ENCODE results near the gene DNAH6.
A peak's percentile ranks its signal among the peaks of the same experiment; 100 is the strongest.
"Not testable (repeated sequence)": the region's sequence is repeated elsewhere in the genome, so short reads cannot be mapped to it uniquely, and the experiment has no call there.

The DNAH6 gene

GRCh38 chr2:84516234-84516986, at the start of gene DNAH6:
Gene DNAH6 (plus strand): TSS chr2:84516498. CDS start chr2:84517827, 1,329 bp downstream.
- DNase-seq = peak; percentile 77

- no peak for DNase-seq
Observed at GRCh38 chr2:84467389-84467788, 48.9 kb upstream of the DNAH6 start.

- not testable (repeated sequence) for DNase-seq
Observed at GRCh38 chr2:84472423-84472822, 43.9 kb upstream of the DNAH6 start.

- no peak for DNase-seq
Observed at GRCh38 chr2:84472856-84473565, 43.3 kb upstream of the DNAH6 start.

GRCh38 chr2:84474176-84474575, 42.1 kb upstream of the DNAH6 start:
- no peak for DNase-seq

GRCh38 chr2:84477886-84478285, 38.4 kb upstream of the DNAH6 start:
- no peak for DNase-seq

GRCh38 chr2:84478867-84479266, 37.4 kb upstream of the DNAH6 start:
- no peak for DNase-seq

- DNase-seq = no peak
Observed at GRCh38 chr2:84481702-84482101, 34.6 kb upstream of the DNAH6 start.

GRCh38 chr2:84482603-84483002, 33.7 kb upstream of the DNAH6 start:
- no peak for DNase-seq

GRCh38 chr2:84483320-84483719, 33.0 kb upstream of the DNAH6 start:
- DNase-seq = no peak

- no peak for DNase-seq
Observed at GRCh38 chr2:84486441-84487115, 29.7 kb upstream of the DNAH6 start.

- DNase-seq = no peak
Observed at GRCh38 chr2:84487298-84487996, 28.9 kb upstream of the DNAH6 start.

- DNase-seq = no peak
Observed at GRCh38 chr2:84491256-84491655, 25.0 kb upstream of the DNAH6 start.

GRCh38 chr2:84491741-84492140, 24.6 kb upstream of the DNAH6 start:
- no peak for DNase-seq

- no peak for DNase-seq
Observed at GRCh38 chr2:84492571-84492970, 23.7 kb upstream of the DNAH6 start.

- no peak for DNase-seq
Observed at GRCh38 chr2:84493514-84493913, 22.8 kb upstream of the DNAH6 start.

GRCh38 chr2:84494070-84494469, 22.2 kb upstream of the DNAH6 start:
- DNase-seq = no peak

- DNase-seq = peak; percentile 1
Observed at GRCh38 chr2:84495539-84496146, 20.7 kb upstream of the DNAH6 start.

GRCh38 chr2:84496386-84496785, 19.9 kb upstream of the DNAH6 start:
- no peak for DNase-seq

GRCh38 chr2:84497285-84497684, 19.0 kb upstream of the DNAH6 start:
- no peak for DNase-seq

- no peak for DNase-seq
Observed at GRCh38 chr2:84498150-84498799, 18.0 kb upstream of the DNAH6 start.

GRCh38 chr2:84511024-84511423, 5.3 kb upstream of the DNAH6 start:
- DNase-seq = not testable (repeated sequence)
